Fibroblast of villous mesenchyme (primary cell): ENCODE measurements around the gene CPNE4. TPM values are rescaled to one million over a fixed set of nuclear protein-coding genes. Genes with fewer than 3 reads are reported as not detected.

Experiments used
- DNase-seq: peaks from one replicate; pipeline ENCODE4 v3.0.0-alpha.2; 2010; ENCODE audit warnings: low read depth
- H3K4me3 ChIP-seq: 2 replicates; pipeline ENCODE4 v1.5.1; 2011; ENCODE audit warnings: low read depth, mild to moderate bottlenecking, low read length
- CTCF ChIP-seq: IDR thresholded peaks from 2 replicates; pipeline ENCODE4 v1.5.1; 2012; ENCODE audit warnings: low read depth, mild to moderate bottlenecking, low read length; ENCODE audit not compliant: insufficient read depth
- total RNA-seq: library from RNA; depleted of rRNA; stranded (reverse); fragments of >200 nt; gene quantifications from 2 replicates; pipeline ENCODE4 v1.2.3, GENCODE V29; 2012

Gene CPNE4
- total RNA-seq, 1 donor: not detected

GRCh38 chr3:132007617-132008016 lies 27.2 kb downstream of the CPNE4 start:
- no peak for TF ChIP-seq CTCF
- H3K4me3 ChIP-seq: no peak overlapping the region
- DNase-seq: no peak

- TF ChIP-seq CTCF: peak; percentile 66
- DNase-seq: peak; percentile 52
- no peak overlapping the region for H3K4me3 ChIP-seq
Observed at GRCh38 chr3:132006605-132007204, 28.1 kb downstream of the CPNE4 start.

GRCh38 chr3:132004571-132004970 lies 30.2 kb downstream of the CPNE4 start:
- no peak for TF ChIP-seq CTCF
- H3K4me3 ChIP-seq: no peak overlapping the region
- no peak for DNase-seq

- no peak for TF ChIP-seq CTCF
- H3K4me3 ChIP-seq: no peak overlapping the region
- no peak for DNase-seq
Observed at GRCh38 chr3:132003685-132004084, 31.1 kb downstream of the CPNE4 start.

GRCh38 chr3:132001999-132002398 lies 32.8 kb downstream of the CPNE4 start:
- TF ChIP-seq CTCF: no peak
- no peak overlapping the region for H3K4me3 ChIP-seq
- DNase-seq: no peak

- no peak for DNase-seq
- no peak for TF ChIP-seq CTCF
- H3K4me3 ChIP-seq: no peak overlapping the region
Observed at GRCh38 chr3:132001036-132001435, 33.8 kb downstream of the CPNE4 start.

- H3K4me3 ChIP-seq: no peak overlapping the region
- TF ChIP-seq CTCF: no peak
- no peak for DNase-seq
Observed at GRCh38 chr3:131998027-131998426, 36.8 kb downstream of the CPNE4 start.
